Kidney (tissue), 14 donors: Measurements from ENCODE around the gene LRBA. TPM values are rescaled to one million over a fixed set of nuclear protein-coding genes. Genes with fewer than 3 reads are reported as not detected.

Source experiments
- DNase-seq, 5 donors: peaks; one replicate each; pipeline ENCODE4 v3.0.0-alpha.2; 2013 to 2020
- FAIRE-seq: peaks from 2 replicates; lab custom pipeline; 2012; peaks lifted over from hg19 to GRCh38; lab: Jason Lieb, UNC
- H3K27ac ChIP-seq, 2 donors: one replicate each; pipeline ENCODE4 v1.7.0; 2013; ENCODE audit warnings: low read depth in 2 of 2, low read length in 2 of 2, inconsistent platforms in 1 of 2
- H3K27me3 ChIP-seq: one replicate; pipeline ENCODE4 v1.7.1; 2013; ENCODE audit warnings: low read length, inconsistent platforms; ENCODE audit not compliant: control insufficient read depth, insufficient read depth
- H3K36me3 ChIP-seq, 3 donors: one replicate each; pipeline versions ENCODE4 v1.7.0 to v1.7.1; 2013; ENCODE audit warnings: low read length in 3 of 3, control low read depth in 1 of 3, inconsistent platforms in 1 of 3; ENCODE audit not compliant: insufficient read depth in 3 of 3, control insufficient read depth in 2 of 3
- H3K4me1 ChIP-seq, 3 donors: one replicate each; pipeline versions ENCODE4 v1.7.0 to v1.7.1; 2013; ENCODE audit warnings: low read length in 3 of 3, inconsistent platforms in 1 of 3, low read depth in 1 of 3; ENCODE audit not compliant: control insufficient read depth in 2 of 3, insufficient read depth in 2 of 3
- H3K4me3 ChIP-seq, 3 donors: one replicate each; pipeline versions ENCODE4 v1.7.0 to v1.8.1; 2013; ENCODE audit warnings: low read length in 3 of 3, control low read depth in 1 of 3, inconsistent platforms in 1 of 3
- H3K9ac ChIP-seq, 3 donors: one replicate each; pipeline versions ENCODE4 v1.7.0 to v1.7.1; 2013; ENCODE audit warnings: low read length in 3 of 3, control low read depth in 1 of 3, inconsistent platforms in 1 of 3
- H3K9me3 ChIP-seq, 3 donors: one replicate each; pipeline versions ENCODE4 v1.7.0 to v1.7.1; 2013; ENCODE audit warnings: low read length in 3 of 3, control low read depth in 1 of 3, inconsistent platforms in 1 of 3; ENCODE audit not compliant: control insufficient read depth in 2 of 3, insufficient read depth in 1 of 3
- intact Hi-C: fragments of 100-400 bp; cut with DNase I; formaldehyde crosslinking; loops from one replicate; pipeline ENCODE4 v1.11.1; 2022
- polyA plus RNA-seq: library from polyadenylated mRNA; stranded (reverse); fragments of 350-450 nt; fragmentation: Illumina TruSeq; extraction: RNeasy Lipid Tissue Mini Kit (QIAGEN cat#74804); gene quantifications from one replicate; pipeline ENCODE4 v1.2.3, GENCODE V29; 2014; ENCODE audit warnings: low read depth, low replicate concordance; ENCODE audit not compliant: insufficient read depth
- total RNA-seq: library from RNA; stranded (reverse); fragmentation: NEBNext Ultra II Directional; extraction: Animal tissue kit (Norgen Biotek cat#: 25700); gene quantifications from one replicate; pipeline ENCODE4 v1.2.1, GENCODE V29; 2021
- TF ChIP-seq, protein P1 (sequence below): IDR thresholded peaks from 3 replicates; pipeline ENCODE4 v1.5.1; 2012; ENCODE audit warnings: mild to moderate bottlenecking, moderate library complexity, borderline replicate concordance; ENCODE audit not compliant: insufficient read depth; ENCODE audit errors: extremely low read depth
- donor health status: control.
- donor health status: control.
- donor health status: control.
- donor health status: control.
- donor health status: control.
- donor health status: DM: yes; HTN: yes; CAD: no.
- donor health status: Normal renal cell carcinoma (clear cell type).

LRBA gene
- total and polyA plus RNA-seq, 2 donors from 2014 or later: 20.3 to 76.7 TPM

DNA sequence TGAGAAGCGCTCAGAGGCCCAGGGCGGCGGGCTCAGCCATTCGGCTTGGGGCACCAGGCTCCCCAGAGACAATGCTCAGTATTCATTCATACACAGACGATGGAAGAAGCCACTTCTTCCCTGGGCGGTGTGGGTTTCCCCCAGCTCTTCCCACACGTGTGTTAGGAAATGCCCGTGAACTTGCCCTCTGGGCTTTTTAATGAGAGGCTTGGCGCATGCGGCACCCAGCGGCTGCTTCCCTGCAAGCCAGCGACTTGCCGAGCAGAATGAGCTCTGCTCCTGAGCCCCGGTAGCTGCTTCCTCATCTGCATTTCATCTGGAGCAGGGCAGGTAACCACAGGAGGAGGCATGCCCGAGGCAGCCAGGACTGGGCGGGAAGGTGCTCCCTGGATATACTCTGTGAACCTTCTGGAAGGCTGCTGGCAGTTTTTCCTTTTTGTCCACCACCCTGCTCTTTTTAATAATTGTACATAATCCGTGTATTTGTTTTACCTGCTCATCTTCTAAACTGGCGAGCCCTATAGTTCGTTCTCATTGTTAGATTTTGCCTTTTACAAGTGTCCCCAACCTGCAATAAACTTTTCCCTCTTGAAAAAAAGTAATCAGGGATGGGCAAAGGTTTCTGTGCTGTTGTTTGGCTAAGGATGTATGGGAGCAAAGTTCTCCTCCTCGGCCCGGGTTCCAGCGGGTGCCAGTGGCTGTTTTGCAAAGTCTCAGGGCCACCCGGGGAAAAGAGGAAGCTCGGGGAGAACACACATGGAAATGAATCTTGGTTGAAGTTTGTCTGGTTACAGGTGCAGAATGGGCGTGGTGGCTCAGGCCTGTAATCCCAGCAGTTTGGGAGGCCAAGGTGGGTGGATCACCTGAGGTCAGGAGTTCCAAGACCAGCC, 758.0 kb downstream of the LRBA start:
- DNase-seq (no peak), FAIRE-seq (no peak)
- TF ChIP-seq, protein P1, sequence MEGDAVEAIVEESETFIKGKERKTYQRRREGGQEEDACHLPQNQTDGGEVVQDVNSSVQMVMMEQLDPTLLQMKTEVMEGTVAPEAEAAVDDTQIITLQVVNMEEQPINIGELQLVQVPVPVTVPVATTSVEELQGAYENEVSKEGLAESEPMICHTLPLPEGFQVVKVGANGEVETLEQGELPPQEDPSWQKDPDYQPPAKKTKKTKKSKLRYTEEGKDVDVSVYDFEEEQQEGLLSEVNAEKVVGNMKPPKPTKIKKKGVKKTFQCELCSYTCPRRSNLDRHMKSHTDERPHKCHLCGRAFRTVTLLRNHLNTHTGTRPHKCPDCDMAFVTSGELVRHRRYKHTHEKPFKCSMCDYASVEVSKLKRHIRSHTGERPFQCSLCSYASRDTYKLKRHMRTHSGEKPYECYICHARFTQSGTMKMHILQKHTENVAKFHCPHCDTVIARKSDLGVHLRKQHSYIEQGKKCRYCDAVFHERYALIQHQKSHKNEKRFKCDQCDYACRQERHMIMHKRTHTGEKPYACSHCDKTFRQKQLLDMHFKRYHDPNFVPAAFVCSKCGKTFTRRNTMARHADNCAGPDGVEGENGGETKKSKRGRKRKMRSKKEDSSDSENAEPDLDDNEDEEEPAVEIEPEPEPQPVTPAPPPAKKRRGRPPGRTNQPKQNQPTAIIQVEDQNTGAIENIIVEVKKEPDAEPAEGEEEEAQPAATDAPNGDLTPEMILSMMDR: peak; percentile 17
- Histone ChIP-seq H3K4me3 (no peak overlapping the region), H3K9me3 (no peaks in the 10 kb centered on the region), H3K4me1 (no peaks in the 10 kb centered on the region), H3K36me3 (no peaks in the 10 kb centered on the region), H3K27me3 (no peaks in the 10 kb centered on the region), H3K27ac (no peak overlapping the region), H3K9ac (no peak overlapping the region)
- intact Hi-C loops: no loop called here

DNA sequence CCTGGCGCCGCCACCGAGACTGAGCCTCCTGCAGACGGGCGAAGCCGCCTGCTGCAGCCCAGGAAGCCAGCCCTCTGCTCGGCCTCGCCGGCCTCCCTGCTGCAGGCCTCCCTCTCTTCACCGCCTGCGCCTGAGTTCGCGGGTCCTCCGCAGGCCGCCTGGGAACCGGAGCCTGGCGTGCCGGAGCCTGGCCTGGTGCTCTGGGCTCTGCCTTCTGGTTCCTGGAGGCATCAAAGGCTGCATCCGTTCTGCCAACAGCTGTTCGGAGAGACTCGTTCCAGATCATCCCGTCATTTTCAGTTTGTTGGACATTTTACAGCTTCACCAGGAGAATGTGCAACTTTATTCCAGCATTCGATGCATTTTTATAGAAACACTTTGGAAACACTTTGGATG, 758.9 kb downstream of the LRBA start:
- no peak overlapping the region for H3K9ac ChIP-seq
- intact Hi-C loops: no loop called here
- no peaks in the 10 kb centered on the region for H3K9me3 ChIP-seq
- no peak for DNase-seq
- H3K4me1 ChIP-seq: no peaks in the 10 kb centered on the region
- TF ChIP-seq, protein P1: no peak
- H3K36me3 ChIP-seq: no peaks in the 10 kb centered on the region
- H3K27ac ChIP-seq: no peak overlapping the region
- H3K27me3 ChIP-seq: no peaks in the 10 kb centered on the region
- no peak overlapping the region for H3K4me3 ChIP-seq
- FAIRE-seq: no peak

DNA sequence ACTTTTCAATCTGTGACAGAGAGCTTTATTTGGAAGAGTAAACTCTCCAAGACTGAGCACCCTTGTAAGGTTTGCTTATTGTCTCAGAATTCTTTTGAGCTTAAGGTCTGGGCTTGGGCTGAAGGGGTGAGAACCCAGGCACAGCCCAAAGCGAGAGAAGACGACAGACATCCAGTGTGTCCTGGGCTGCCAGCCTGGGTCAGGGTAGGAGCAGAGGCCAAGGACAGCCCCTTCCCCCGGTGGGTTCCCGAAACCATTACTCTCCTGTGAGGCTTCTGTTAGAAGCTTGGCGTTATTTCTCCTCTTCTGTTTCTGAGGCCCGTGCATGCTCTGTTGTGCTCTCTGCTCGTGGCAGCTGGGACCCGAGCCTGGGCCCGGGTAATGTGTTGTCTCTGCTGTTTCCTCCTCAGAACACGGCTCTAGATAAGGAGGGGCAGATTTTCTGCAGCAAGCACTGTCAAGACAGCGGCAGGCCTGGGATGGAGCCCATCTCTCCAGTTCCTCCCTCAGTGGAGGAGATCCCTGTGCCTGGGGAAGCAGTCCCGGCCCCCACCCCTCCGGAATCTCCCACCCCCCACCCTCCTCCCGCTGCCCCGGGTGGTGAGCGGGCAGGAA, 759.4 kb downstream of the LRBA start:
- H3K4me1 ChIP-seq: no peaks in the 10 kb centered on the region
- no peaks in the 10 kb centered on the region for H3K9me3 ChIP-seq
- no peak overlapping the region for H3K27ac ChIP-seq
- FAIRE-seq (no peak), DNase-seq (no peak)
- no peak overlapping the region for H3K9ac ChIP-seq
- no peak overlapping the region for H3K4me3 ChIP-seq
- TF ChIP-seq, protein P1: no peak
- H3K27me3 ChIP-seq: no peaks in the 10 kb centered on the region
- no peaks in the 10 kb centered on the region for H3K36me3 ChIP-seq
- intact Hi-C loops: no loop called here
